ENCODE data around the gene CMSS1. TPM values are rescaled to one million over a fixed set of nuclear protein-coding genes. Genes with fewer than 3 reads are reported as not detected.
A peak's percentile ranks its signal among the peaks of the same experiment; 100 is the strongest.

The CMSS1 gene
- total RNA-seq, 4 donors from 2014 or later: 11.2 to 16.3 (median 14.1) TPM

DNA sequence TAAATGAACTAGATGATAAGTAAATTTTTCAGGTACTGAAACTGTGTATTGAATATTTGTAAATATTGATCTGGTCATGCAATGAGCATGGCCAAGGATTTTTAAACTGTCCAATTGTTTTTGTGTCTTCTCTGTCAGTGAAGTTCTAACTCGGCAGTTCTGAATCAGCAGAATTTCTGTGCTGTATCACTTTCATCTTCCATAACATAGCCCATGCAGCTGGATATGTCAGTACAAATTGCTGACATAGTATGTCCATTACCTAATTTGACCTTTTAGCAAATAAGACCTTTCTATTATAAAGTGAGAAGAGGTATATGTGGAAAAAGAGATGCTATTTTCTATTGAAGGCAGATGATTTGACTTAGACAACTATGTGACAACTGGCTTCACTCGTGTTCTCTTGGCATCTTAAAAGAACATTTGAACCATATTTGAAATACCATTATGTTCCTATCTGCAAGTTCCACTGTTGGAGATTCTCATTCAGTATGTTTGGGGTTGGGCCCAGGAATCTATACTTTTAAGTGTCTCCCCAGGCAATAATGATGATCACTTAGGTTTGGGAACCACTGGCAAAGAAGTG is 90.4 kb downstream of the CMSS1 start:
- Histone ChIP-seq H3K27ac (replicated peaks in 1 of 4) (peak overlapping the region in 1 of 4 donors; percentile 12), H3K36me3 (no peaks in the 10 kb centered on the region), H3K9me3 (no peaks in the 10 kb centered on the region), H3K4me3 (no peak overlapping the region), H3K4me1 (peaks cover 0 to 36% (median 18%) of the 10 kb centered on the region in 4 donors), H3K27me3 (no peaks in the 10 kb centered on the region)
- WGBS: 67% methylated on average over 2 of the region's 2 CpGs
- TF ChIP-seq EP300 (IDR thresholded peaks at IDR 0.05): no peak
- no peak for TF ChIP-seq POLR2A (IDR thresholded peaks at IDR 0.05; ENCODE audit: low read depth)
- TF ChIP-seq, protein P1, sequence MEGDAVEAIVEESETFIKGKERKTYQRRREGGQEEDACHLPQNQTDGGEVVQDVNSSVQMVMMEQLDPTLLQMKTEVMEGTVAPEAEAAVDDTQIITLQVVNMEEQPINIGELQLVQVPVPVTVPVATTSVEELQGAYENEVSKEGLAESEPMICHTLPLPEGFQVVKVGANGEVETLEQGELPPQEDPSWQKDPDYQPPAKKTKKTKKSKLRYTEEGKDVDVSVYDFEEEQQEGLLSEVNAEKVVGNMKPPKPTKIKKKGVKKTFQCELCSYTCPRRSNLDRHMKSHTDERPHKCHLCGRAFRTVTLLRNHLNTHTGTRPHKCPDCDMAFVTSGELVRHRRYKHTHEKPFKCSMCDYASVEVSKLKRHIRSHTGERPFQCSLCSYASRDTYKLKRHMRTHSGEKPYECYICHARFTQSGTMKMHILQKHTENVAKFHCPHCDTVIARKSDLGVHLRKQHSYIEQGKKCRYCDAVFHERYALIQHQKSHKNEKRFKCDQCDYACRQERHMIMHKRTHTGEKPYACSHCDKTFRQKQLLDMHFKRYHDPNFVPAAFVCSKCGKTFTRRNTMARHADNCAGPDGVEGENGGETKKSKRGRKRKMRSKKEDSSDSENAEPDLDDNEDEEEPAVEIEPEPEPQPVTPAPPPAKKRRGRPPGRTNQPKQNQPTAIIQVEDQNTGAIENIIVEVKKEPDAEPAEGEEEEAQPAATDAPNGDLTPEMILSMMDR (IDR thresholded peaks at IDR 0.05): no peak
- TF ChIP-seq POLR2AphosphoS5 (IDR thresholded peaks at IDR 0.05): no peak
- DNase-seq (ENCODE audit: extremely low spot score): no peak
- intact Hi-C loops (cut with DNase I): no loop called here

DNA sequence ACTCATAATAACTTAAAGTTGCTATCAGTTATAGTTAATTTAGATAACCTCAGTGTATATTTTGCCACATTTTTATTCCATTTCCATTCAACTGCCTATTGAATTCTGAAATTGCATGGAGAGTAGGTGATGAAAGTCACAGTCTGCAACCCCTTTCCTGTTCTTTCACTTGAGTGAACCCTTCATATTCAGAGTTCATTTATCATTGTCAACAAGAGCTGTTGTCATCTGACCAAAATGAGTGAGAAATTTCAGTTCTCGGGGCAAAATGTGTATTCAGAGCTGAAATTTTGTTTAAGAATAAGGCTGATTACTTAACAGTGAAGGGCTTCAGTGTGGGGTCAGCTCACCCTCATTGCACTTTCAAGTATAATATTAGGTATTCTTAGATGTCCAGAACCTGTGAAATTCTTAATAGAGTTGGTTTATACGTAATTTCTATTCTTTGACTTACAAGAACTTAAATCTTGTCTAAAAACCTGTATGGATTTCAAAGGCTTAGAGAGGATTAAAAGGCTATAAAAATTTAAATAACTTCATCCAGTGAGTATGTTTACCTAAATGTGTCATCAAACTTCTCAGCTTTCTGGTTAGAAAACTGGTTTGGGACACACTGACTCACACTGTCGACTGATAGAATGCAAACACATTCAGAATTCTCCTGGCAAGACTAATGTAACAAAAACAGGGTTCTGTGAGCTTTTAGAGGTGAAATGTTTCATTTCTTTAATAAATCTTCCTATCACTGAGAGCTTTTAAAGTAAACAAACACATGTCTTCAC is 92.2 kb downstream of the CMSS1 start:
- peaks cover 0 to 36% (median 15%) of the 10 kb centered on the region in 4 donors for H3K4me1 ChIP-seq
- WGBS: 23% methylated on average over 3 of the region's 3 CpGs
- H3K9me3 ChIP-seq: no peaks in the 10 kb centered on the region
- H3K27me3 ChIP-seq: no peaks in the 10 kb centered on the region
- peak overlapping the region in 3 of 4 donors; percentile 8 to 38 (median 35) for H3K27ac ChIP-seq (replicated peaks in 1 of 4)
- DNase-seq (ENCODE audit: extremely low spot score): no peak
- intact Hi-C loops (cut with DNase I): no loop called here
- no peaks in the 10 kb centered on the region for H3K36me3 ChIP-seq
- H3K4me3 ChIP-seq: no peak overlapping the region
- TF ChIP-seq POLR2A (IDR thresholded peaks at IDR 0.05; ENCODE audit: low read depth) (no peak), POLR2AphosphoS5 (IDR thresholded peaks at IDR 0.05) (no peak), EP300 (IDR thresholded peaks at IDR 0.05) (no peak)
- TF ChIP-seq, protein P1 (IDR thresholded peaks at IDR 0.05): no peak

DNA sequence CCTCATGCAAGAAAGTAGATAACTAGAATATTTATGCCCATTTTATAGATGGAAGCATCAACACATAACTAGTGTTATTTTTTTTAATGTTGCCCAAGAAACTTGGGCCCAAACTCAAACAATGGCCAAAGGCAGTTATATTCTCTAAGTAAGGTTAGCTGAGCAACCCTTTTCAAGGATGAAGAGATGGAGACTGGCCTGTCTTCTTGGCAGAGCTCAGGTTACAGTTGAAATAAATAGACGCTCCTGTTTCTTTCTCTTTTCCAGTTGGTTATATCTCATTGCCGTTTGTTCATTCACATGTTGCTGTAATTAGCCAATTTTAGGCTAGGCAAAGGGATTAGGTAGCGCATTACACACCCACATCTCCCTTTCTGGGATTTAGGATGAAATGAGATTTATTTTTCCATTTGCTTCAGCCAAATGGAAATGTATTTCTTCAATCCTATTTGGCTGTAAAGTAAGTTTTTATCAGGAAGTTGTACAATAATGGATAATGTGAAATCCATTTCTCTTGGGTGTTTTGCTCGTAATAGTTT is 93.2 kb downstream of the CMSS1 start:
- intact Hi-C loops (cut with DNase I): no loop called here
- no peaks in the 10 kb centered on the region for H3K9me3 ChIP-seq
- no peak overlapping the region for H3K4me3 ChIP-seq
- TF ChIP-seq, protein P1 (IDR thresholded peaks at IDR 0.05): no peak
- TF ChIP-seq POLR2AphosphoS5 (IDR thresholded peaks at IDR 0.05) (no peak), EP300 (IDR thresholded peaks at IDR 0.05) (no peak), POLR2A (IDR thresholded peaks at IDR 0.05; ENCODE audit: low read depth) (no peak)
- H3K27ac ChIP-seq (replicated peaks in 1 of 4): peak overlapping the region in 3 of 4 donors; percentile 8 to 38 (median 35)
- no peaks in the 10 kb centered on the region for H3K27me3 ChIP-seq
- no peak for DNase-seq (ENCODE audit: extremely low spot score)
- H3K36me3 ChIP-seq: no peaks in the 10 kb centered on the region
- WGBS: 68% methylated on average over 4 of the region's 4 CpGs
- H3K4me1 ChIP-seq: peaks cover 0 to 36% (median 15%) of the 10 kb centered on the region in 4 donors

DNA sequence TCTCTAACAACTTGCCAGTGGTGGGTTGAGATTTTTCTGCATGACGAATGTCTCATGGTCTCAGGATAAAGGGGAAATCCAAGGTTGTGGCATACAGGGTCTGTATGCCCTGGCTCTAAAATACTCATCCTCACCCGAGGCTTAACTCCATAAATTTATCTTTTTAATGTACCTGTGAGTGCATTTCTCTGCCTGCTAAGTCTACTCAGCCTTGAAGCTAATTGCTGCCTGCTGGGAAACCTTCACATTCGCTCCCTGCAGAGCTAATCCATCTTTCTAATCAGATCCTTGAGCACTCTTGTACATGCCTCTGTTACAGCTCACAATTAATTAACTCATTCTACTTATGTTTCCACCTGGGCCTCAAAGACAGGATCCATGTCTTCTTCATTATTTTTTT is 93.8 kb downstream of the CMSS1 start:
- no peak overlapping the region for H3K4me3 ChIP-seq
- no peaks in the 10 kb centered on the region for H3K9me3 ChIP-seq
- H3K36me3 ChIP-seq: no peaks in the 10 kb centered on the region
- DNase-seq (ENCODE audit: extremely low spot score): no peak
- 65% methylated on average over 3 of the region's 3 CpGs for WGBS
- intact Hi-C loops (cut with DNase I): no loop called here
- no peaks in the 10 kb centered on the region for H3K27me3 ChIP-seq
- peak overlapping the region in 1 of 4 donors; percentile 38 for H3K27ac ChIP-seq (replicated peaks in 1 of 4)
- H3K4me1 ChIP-seq: peaks cover 0 to 36% (median 15%) of the 10 kb centered on the region in 4 donors
- TF ChIP-seq POLR2AphosphoS5 (IDR thresholded peaks at IDR 0.05) (no peak), POLR2A (IDR thresholded peaks at IDR 0.05; ENCODE audit: low read depth) (no peak), EP300 (IDR thresholded peaks at IDR 0.05) (no peak)
- TF ChIP-seq, protein P1 (IDR thresholded peaks at IDR 0.05): no peak

Measured in esophagus muscularis mucosa (tissue), 4 donors.